ENCODE results near the gene PCNT. TPM values are rescaled to one million over a fixed set of nuclear protein-coding genes. Genes with fewer than 3 reads are reported as not detected.
A peak's percentile ranks its signal among the peaks of the same experiment; 100 is the strongest.

The PCNT gene
- total and polyA plus RNA-seq, 9 of the 15 experiments (the other 6 are each of a cell fraction or from before 2014, with no cell fraction given) = 9.1 to 53.5 (median 31.3) TPM

GRCh38 chr21:46351476-46352163 lies 27.7 kb downstream of the PCNT start:
- ChIA-PET CTCF (ENCODE audit: low intra/inter-chr PET ratio) (no interaction called here), POLR2A (interaction anchor here (0.8 kb wide), 1 partner anchor 13 kb away, joined by 3 read pairs; no protein-coding TSS in a partner anchor)
- Histone ChIP-seq H2AFZ (ENCODE audit: low read depth, low read length) (no peak overlapping the region), H3K27me3 (ENCODE audit: control insufficient read depth in 2 of 2, insufficient read depth in 2 of 2, low read length in 2 of 2) (no peaks in the 10 kb centered on the region), H3K4me1 (replicated peaks in 1 of 2; ENCODE audit: control insufficient read depth in 2 of 2, insufficient read depth in 2 of 2, low read length in 2 of 2) (peaks cover 0 to 17% of the 10 kb centered on the region in 2 experiments; a peak in 1 of 5 replicates), H3K9ac (ENCODE audit: insufficient read depth in 1 of 2, low read depth in 2 of 2, low read length in 2 of 2) (peak overlapping the region in 1 of 2 experiments; percentile 57; a peak in 1 of 4 replicates), H3K79me2 (ENCODE audit: control insufficient read depth, insufficient read depth, low read length) (no peaks in the 10 kb centered on the region), H3K36me3 (ENCODE audit: control insufficient read depth, insufficient read depth, low read length) (peaks cover 98% of the 10 kb centered on the region), H3K4me2 (ENCODE audit: insufficient read depth, low read length) (no peak overlapping the region), H3K27ac (ENCODE audit: extremely low read depth, low read depth, low read length) (no peak overlapping the region), H4K20me1 (replicated peaks; ENCODE audit: control insufficient read depth, insufficient read depth, low read length) (peaks cover 5% of the 10 kb centered on the region), H3K4me3 (no peak overlapping the region), H3K9me3 (replicated peaks; ENCODE audit: control insufficient read depth, insufficient read depth, low read depth, low read length) (no peaks in the 10 kb centered on the region), H3K9me1 (ENCODE audit: control insufficient read depth, insufficient read depth, low read length) (peaks cover 4% of the 10 kb centered on the region)
- no TSS peak for BruUV-seq (replicated peaks)
- in situ Hi-C loops (cut with MboI) (no loop called here), intact Hi-C loops (cut with micrococcal nuclease) (no loop called here)
- no peak for DNase-seq (ENCODE audit: extremely low read depth in 1 of 4, low spot score in 3 of 4)
- ATAC-seq = no peak
- WGBS (ENCODE audit: insufficient coverage, low coverage, missing lambda C conversion rate) = 86% methylated on average over 11 of the region's 11 CpGs
- no peak for TF ChIP-seq IRF2 (CRISPR knock-in tag; IDR thresholded peaks at IDR 0.05)
- TF ChIP-seq PKNOX1 (IDR thresholded peaks at IDR 0.05) = no peak
- 0 out of 2 replicates have a peak, but pooled peaks have one; percentile 10 for TF ChIP-seq POLR2G (IDR thresholded peaks at IDR 0.05; ENCODE audit: low read depth, low read length)
- no peak for FAIRE-seq

DNA sequence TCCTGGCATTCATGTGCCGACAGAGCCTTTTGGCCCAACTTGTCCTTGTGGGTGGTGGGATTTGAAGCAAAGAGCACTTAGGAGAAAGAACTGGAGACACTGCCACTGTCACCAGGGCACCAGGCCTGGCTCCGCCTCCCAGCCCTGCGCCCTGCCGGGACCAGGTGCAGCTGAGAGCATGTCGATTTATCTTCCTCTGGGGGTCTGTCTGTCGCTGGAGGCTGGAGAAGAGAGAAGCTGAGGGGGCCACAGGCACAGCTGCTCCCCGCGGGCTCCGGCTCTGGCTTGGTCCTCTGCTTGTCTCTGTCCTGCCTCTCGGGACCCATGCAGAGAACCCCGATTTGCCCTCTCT lies 28.2 kb downstream of the PCNT start:
- Histone ChIP-seq H3K4me2 (ENCODE audit: insufficient read depth, low read length) (no peak overlapping the region), H3K4me1 (replicated peaks in 1 of 2; ENCODE audit: control insufficient read depth in 2 of 2, insufficient read depth in 2 of 2, low read length in 2 of 2) (peaks cover 0 to 14% of the 10 kb centered on the region in 2 experiments; a peak in 1 of 5 replicates), H3K4me3 (no peak overlapping the region), H3K27ac (ENCODE audit: extremely low read depth, low read depth, low read length) (no peak overlapping the region), H3K79me2 (ENCODE audit: control insufficient read depth, insufficient read depth, low read length) (no peaks in the 10 kb centered on the region), H3K36me3 (ENCODE audit: control insufficient read depth, insufficient read depth, low read length) (peaks cover 98% of the 10 kb centered on the region), H3K27me3 (ENCODE audit: control insufficient read depth in 2 of 2, insufficient read depth in 2 of 2, low read length in 2 of 2) (no peaks in the 10 kb centered on the region), H3K9ac (ENCODE audit: insufficient read depth in 1 of 2, low read depth in 2 of 2, low read length in 2 of 2) (peak overlapping the region in 1 of 2 experiments; percentile 57; a peak in 1 of 4 replicates), H4K20me1 (replicated peaks; ENCODE audit: control insufficient read depth, insufficient read depth, low read length) (peaks cover 5% of the 10 kb centered on the region), H3K9me1 (ENCODE audit: control insufficient read depth, insufficient read depth, low read length) (peaks cover 4% of the 10 kb centered on the region), H2AFZ (ENCODE audit: low read depth, low read length) (no peak overlapping the region), H3K9me3 (replicated peaks; ENCODE audit: control insufficient read depth, insufficient read depth, low read depth, low read length) (no peaks in the 10 kb centered on the region)
- ATAC-seq (no peak), FAIRE-seq (no peak), DNase-seq (ENCODE audit: extremely low read depth in 1 of 4, low spot score in 3 of 4) (no peak)
- intact Hi-C loops (cut with micrococcal nuclease) (no loop called here), in situ Hi-C loops (cut with MboI) (no loop called here)
- 94% methylated on average over 11 of the region's 11 CpGs for WGBS (ENCODE audit: insufficient coverage, low coverage, missing lambda C conversion rate)
- no TSS peak for BruUV-seq (replicated peaks)
- ChIA-PET CTCF (ENCODE audit: low intra/inter-chr PET ratio) (no interaction called here), POLR2A (interaction anchor here (0.8 kb wide), 1 partner anchor 12 kb away, joined by 3 read pairs; no protein-coding TSS in a partner anchor)
- TF ChIP-seq, protein P1, sequence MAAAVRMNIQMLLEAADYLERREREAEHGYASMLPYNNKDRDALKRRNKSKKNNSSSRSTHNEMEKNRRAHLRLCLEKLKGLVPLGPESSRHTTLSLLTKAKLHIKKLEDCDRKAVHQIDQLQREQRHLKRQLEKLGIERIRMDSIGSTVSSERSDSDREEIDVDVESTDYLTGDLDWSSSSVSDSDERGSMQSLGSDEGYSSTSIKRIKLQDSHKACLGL (CRISPR knock-in tag; IDR thresholded peaks at IDR 0.05; ENCODE audit: borderline replicate concordance, poor library complexity, severe bottlenecking) = no peak
- TF ChIP-seq PYGO2 (tag; IDR thresholded peaks at IDR 0.05) (no peak), RBFOX2 (IDR thresholded peaks at IDR 0.05; ENCODE audit: low read depth, low read length) (0 out of 2 replicates have a peak, but pooled peaks have one; percentile 13), SPI1 (IDR thresholded peaks at IDR 0.05; ENCODE audit: borderline replicate concordance, low read depth, low read length) (no peak)
- TF ChIP-seq, protein P2, sequence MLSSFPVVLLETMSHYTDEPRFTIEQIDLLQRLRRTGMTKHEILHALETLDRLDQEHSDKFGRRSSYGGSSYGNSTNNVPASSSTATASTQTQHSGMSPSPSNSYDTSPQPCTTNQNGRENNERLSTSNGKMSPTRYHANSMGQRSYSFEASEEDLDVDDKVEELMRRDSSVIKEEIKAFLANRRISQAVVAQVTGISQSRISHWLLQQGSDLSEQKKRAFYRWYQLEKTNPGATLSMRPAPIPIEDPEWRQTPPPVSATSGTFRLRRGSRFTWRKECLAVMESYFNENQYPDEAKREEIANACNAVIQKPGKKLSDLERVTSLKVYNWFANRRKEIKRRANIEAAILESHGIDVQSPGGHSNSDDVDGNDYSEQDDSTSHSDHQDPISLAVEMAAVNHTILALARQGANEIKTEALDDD (IDR thresholded peaks at IDR 0.05) = no peak
